Activated T-cell treated with anti-CD3 and anti-CD28 coated beads for 4 hours (primary cell): ENCODE results near the gene ARHGEF10L.

Experiments used
- DNase-seq: peaks from one replicate; pipeline ENCODE4 v3.0.0-alpha.2; 2020

Gene ARHGEF10L

GRCh38 chr1:17572264-17572985 is 32.9 kb downstream of the ARHGEF10L start:
- DNase-seq: no peak

GRCh38 chr1:17573518-17574041 is 34.1 kb downstream of the ARHGEF10L start:
- DNase-seq: no peak

GRCh38 chr1:17574516-17574915 is 35.0 kb downstream of the ARHGEF10L start:
- DNase-seq: no peak

- no peak for DNase-seq
Observed at GRCh38 chr1:17575797-17576518, 36.5 kb downstream of the ARHGEF10L start.

- DNase-seq: no peak
Observed at GRCh38 chr1:17576519-17576853, 37.0 kb downstream of the ARHGEF10L start.

- no peak for DNase-seq
Observed at GRCh38 chr1:17577907-17578297, 38.4 kb downstream of the ARHGEF10L start.

GRCh38 chr1:17579951-17580939 is 40.7 kb downstream of the ARHGEF10L start:
- DNase-seq: no peak

GRCh38 chr1:17581389-17582123 is 42.1 kb downstream of the ARHGEF10L start:
- DNase-seq: no peak

GRCh38 chr1:17582124-17582774 is 42.8 kb downstream of the ARHGEF10L start:
- DNase-seq: no peak

GRCh38 chr1:17584539-17584938 is 45.0 kb downstream of the ARHGEF10L start:
- DNase-seq: no peak

- no peak for DNase-seq
Observed at GRCh38 chr1:17585266-17585987, 45.9 kb downstream of the ARHGEF10L start.

GRCh38 chr1:17586172-17586964 is 46.9 kb downstream of the ARHGEF10L start:
- no peak for DNase-seq

- no peak for DNase-seq
Observed at GRCh38 chr1:17587693-17588047, 48.2 kb downstream of the ARHGEF10L start.

- no peak for DNase-seq
Observed at GRCh38 chr1:17588048-17588871, 48.8 kb downstream of the ARHGEF10L start.

GRCh38 chr1:17591814-17592430 is 52.4 kb downstream of the ARHGEF10L start:
- no peak for DNase-seq

GRCh38 chr1:17594026-17594425 is 54.5 kb downstream of the ARHGEF10L start:
- no peak for DNase-seq

GRCh38 chr1:17594690-17595601 is 55.4 kb downstream of the ARHGEF10L start:
- DNase-seq: no peak

- DNase-seq: no peak
Observed at GRCh38 chr1:17595602-17595925, 56.1 kb downstream of the ARHGEF10L start.
